ENCODE data around the gene EXD1. TPM values are rescaled to one million over a fixed set of nuclear protein-coding genes. Genes with fewer than 3 reads are reported as not detected.

Gene EXD1
- total RNA-seq, 2 experiments from 2014 or later: not detected

- H3K9me3 ChIP-seq (ENCODE audit: control insufficient read depth in 1 of 2, insufficient read depth in 1 of 2, low read length in 2 of 2): no peaks in the 10 kb centered on the region
- H3K9me3 Mint-ChIP-seq: no peaks in the 10 kb centered on the region
- CTCF ChIA-PET: no interaction called here
- H3K27ac Mint-ChIP-seq: no peak overlapping the region
- POLR2A ChIA-PET: no interaction called here
- no peaks in the 10 kb centered on the region for H3K36me3 ChIP-seq (ENCODE audit: insufficient read depth, low read length)
- no peaks in the 10 kb centered on the region for H3K4me1 ChIP-seq (ENCODE audit: insufficient read depth, low read length)
- no peak overlapping the region for H3K4me3 ChIP-seq (ENCODE audit: low read length)
- no peaks in the 10 kb centered on the region for H3K4me1 Mint-ChIP-seq (ENCODE audit: low read depth)
- H3K27me3 ChIP-seq (ENCODE audit: control insufficient read depth in 1 of 2, insufficient read depth in 2 of 2, low read length in 2 of 2): peaks cover 0 to under 1% of the 10 kb centered on the region in 2 experiments
- ATAC-seq (ENCODE audit: poor library complexity): no peak
- H3K36me3 Mint-ChIP-seq (ENCODE audit: low read depth): no peaks in the 10 kb centered on the region
- H3K27me3 Mint-ChIP-seq: peaks cover 5% of the 10 kb centered on the region
- no peak for TF ChIP-seq CTCF (IDR thresholded peaks at IDR 0.05)
- intact Hi-C loops (cut with DNase I, micrococcal nuclease): loop anchor here in 1 of 2 experiments (10.0 kb wide), 1 partner anchor 157 kb away; no protein-coding TSS in a partner anchor
- no peak overlapping the region for H3K27ac ChIP-seq (ENCODE audit: low read depth in 1 of 2, low read length in 2 of 2)
- no peak overlapping the region for H3K4me3 Mint-ChIP-seq
- no peak for DNase-seq
Observed at GRCh38 chr15:41182266-41182665, 48.3 kb downstream of the EXD1 start.

GRCh38 chr15:41180206-41180789 lies 50.3 kb downstream of the EXD1 start:
- Mint-ChIP-seq H3K27ac (no peak overlapping the region), H3K9me3 (no peaks in the 10 kb centered on the region), H3K4me1 (ENCODE audit: low read depth) (no peaks in the 10 kb centered on the region), H3K27me3 (peaks cover 5% of the 10 kb centered on the region), H3K4me3 (no peak overlapping the region), H3K36me3 (ENCODE audit: low read depth) (no peaks in the 10 kb centered on the region)
- H3K27ac ChIP-seq (ENCODE audit: low read depth in 1 of 2, low read length in 2 of 2): no peak overlapping the region
- H3K27me3 ChIP-seq (ENCODE audit: control insufficient read depth in 1 of 2, insufficient read depth in 2 of 2, low read length in 2 of 2): peaks cover 0 to 3% of the 10 kb centered on the region in 2 experiments
- DNase-seq (no peak), ATAC-seq (ENCODE audit: poor library complexity) (no peak)
- H3K4me3 ChIP-seq (ENCODE audit: low read length): no peak overlapping the region
- CTCF ChIA-PET: no interaction called here
- intact Hi-C loops (cut with DNase I, micrococcal nuclease): loop anchor here in 1 of 2 experiments (10.0 kb wide), 1 partner anchor 155 kb away; no protein-coding TSS in a partner anchor
- H3K4me1 ChIP-seq (ENCODE audit: insufficient read depth, low read length): no peaks in the 10 kb centered on the region
- no peak for TF ChIP-seq CTCF (IDR thresholded peaks at IDR 0.05)
- no peaks in the 10 kb centered on the region for H3K36me3 ChIP-seq (ENCODE audit: insufficient read depth, low read length)
- H3K9me3 ChIP-seq (ENCODE audit: control insufficient read depth in 1 of 2, insufficient read depth in 1 of 2, low read length in 2 of 2): no peaks in the 10 kb centered on the region
- POLR2A ChIA-PET: no interaction called here

GRCh38 chr15:41169781-41170180 lies 60.8 kb downstream of the EXD1 start:
- H3K9me3 Mint-ChIP-seq: no peaks in the 10 kb centered on the region
- H3K27me3 ChIP-seq (ENCODE audit: control insufficient read depth in 1 of 2, insufficient read depth in 2 of 2, low read length in 2 of 2): peaks cover 0 to 2% of the 10 kb centered on the region in 2 experiments
- DNase-seq (peak in 1 of 14 experiments; percentile 9), ATAC-seq (ENCODE audit: poor library complexity) (no peak)
- no peaks in the 10 kb centered on the region for H3K9me3 ChIP-seq (ENCODE audit: control insufficient read depth in 1 of 2, insufficient read depth in 1 of 2, low read length in 2 of 2)
- no peak overlapping the region for H3K4me3 ChIP-seq (ENCODE audit: low read length)
- no peak overlapping the region for H3K4me3 Mint-ChIP-seq
- no peak overlapping the region for H3K27ac ChIP-seq (ENCODE audit: low read depth in 1 of 2, low read length in 2 of 2)
- intact Hi-C loops (cut with DNase I, micrococcal nuclease): no loop called here
- TF ChIP-seq CTCF (IDR thresholded peaks at IDR 0.05): no peak
- POLR2A ChIA-PET: no interaction called here
- H3K27me3 Mint-ChIP-seq: no peaks in the 10 kb centered on the region
- H3K27ac Mint-ChIP-seq: no peak overlapping the region
- no peaks in the 10 kb centered on the region for H3K36me3 ChIP-seq (ENCODE audit: insufficient read depth, low read length)
- CTCF ChIA-PET: interaction anchor here (0.6 kb wide), 1 partner anchor 9 kb away, joined by 3 read pairs; no protein-coding TSS in a partner anchor
- no peaks in the 10 kb centered on the region for H3K4me1 ChIP-seq (ENCODE audit: insufficient read depth, low read length)
- no peaks in the 10 kb centered on the region for H3K36me3 Mint-ChIP-seq (ENCODE audit: low read depth)
- H3K4me1 Mint-ChIP-seq (ENCODE audit: low read depth): no peaks in the 10 kb centered on the region

Data from CD4-positive, alpha-beta T cell (primary cell).